AG10803 (cell line): ENCODE results near the gene TCERG1L.

Experiments
- DNase-seq: peaks from one replicate; pipeline ENCODE4 v3.0.0; 2010; ENCODE audit warnings: low read depth
- H3K4me3 ChIP-seq: 2 replicates; pipeline ENCODE4 v1.5.1; 2011; ENCODE audit warnings: mild to moderate bottlenecking, low read length, control low read depth
- TF ChIP-seq, protein P1 (sequence below): conservative IDR thresholded peaks from 2 replicates; pipeline ENCODE4 v1.5.1; 2011; ENCODE audit warnings: mild to moderate bottlenecking, low read length, control low read depth, inconsistent platforms

TCERG1L gene

DNA sequence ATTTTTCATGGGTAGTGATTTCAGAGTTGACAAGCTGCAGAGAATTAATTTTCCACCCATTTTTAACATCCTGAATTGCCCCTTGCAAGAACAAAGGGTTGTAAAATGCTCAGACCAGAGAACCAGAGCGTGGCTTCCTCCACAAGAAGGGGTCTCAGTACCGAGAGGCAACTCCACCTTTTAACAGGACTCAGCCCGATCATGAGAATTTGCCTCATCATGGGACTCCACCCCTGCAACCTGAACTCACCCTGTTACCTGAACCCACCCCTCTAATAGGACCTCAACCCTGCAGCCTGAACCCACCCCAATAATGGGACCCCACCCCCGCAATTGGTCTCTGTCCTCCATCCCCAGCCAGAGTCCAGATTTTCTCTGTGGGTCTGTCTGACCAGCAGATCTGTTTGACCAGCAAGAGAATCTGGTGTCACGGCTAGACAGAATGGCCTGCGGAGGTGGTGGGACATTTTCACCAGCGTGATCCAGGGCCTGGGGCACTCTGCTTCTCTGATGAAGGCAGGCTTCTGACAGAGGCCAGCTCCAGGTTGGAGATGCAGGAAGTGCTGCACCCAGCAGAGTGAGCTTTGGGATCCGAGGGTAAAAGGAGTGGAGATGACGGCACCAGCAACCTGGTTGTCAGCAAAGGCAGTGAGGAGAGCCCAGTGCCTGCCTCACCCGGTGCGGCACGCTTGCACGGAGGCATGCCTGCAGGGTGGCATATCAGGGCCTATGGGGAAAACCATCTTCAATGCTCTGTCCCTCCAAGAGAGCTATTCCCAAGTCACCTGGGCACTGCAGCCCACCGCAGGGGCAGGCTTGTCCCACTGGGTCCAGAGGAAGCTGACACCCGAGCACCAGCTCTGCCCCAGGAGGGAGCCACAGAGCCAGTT is 136.6 kb downstream of the TCERG1L start:
- H3K4me3 ChIP-seq = no peak overlapping the region
- TF ChIP-seq, protein P1, sequence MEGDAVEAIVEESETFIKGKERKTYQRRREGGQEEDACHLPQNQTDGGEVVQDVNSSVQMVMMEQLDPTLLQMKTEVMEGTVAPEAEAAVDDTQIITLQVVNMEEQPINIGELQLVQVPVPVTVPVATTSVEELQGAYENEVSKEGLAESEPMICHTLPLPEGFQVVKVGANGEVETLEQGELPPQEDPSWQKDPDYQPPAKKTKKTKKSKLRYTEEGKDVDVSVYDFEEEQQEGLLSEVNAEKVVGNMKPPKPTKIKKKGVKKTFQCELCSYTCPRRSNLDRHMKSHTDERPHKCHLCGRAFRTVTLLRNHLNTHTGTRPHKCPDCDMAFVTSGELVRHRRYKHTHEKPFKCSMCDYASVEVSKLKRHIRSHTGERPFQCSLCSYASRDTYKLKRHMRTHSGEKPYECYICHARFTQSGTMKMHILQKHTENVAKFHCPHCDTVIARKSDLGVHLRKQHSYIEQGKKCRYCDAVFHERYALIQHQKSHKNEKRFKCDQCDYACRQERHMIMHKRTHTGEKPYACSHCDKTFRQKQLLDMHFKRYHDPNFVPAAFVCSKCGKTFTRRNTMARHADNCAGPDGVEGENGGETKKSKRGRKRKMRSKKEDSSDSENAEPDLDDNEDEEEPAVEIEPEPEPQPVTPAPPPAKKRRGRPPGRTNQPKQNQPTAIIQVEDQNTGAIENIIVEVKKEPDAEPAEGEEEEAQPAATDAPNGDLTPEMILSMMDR = no peak
- DNase-seq = no peak

- TF ChIP-seq, protein P1 = no peak
- DNase-seq = no peak
- H3K4me3 ChIP-seq = no peak overlapping the region
Observed at GRCh38 chr10:131174211-131174565, 137.3 kb downstream of the TCERG1L start.

DNA sequence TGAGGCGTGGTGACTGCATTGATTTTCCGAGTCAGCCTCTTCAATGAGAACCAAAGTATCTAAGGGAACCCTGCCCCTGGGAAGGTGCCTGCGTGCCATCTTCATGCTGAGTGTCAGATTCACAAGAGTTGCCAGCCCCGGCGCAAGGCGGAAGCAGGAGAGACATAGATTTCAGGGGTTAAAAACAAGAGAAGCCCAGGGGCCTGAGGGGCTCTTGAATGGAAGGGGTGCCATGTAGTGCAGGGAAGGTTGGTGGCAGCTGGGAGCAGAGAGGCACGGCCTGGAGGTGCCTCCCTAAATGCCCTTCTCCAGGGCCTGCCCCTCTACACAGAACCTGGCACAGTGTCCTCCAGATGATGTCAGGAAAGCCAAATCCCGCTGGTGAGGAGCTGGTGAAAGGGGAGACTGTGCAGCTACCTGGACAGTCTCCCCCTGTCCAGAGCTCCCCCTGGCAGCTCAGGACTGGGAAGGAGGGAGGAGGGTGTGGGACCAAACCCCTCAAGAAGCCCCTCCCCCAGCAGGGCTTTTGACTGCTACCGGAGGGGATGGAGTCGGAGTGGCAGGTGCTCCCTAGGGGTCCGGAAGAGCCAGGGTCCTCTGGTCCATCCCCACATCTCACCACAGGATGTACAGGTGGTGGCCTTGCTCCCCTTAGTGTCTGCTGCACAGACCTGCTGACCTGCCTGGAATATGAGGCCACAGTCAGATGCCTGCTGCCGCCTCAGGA is 137.9 kb downstream of the TCERG1L start:
- DNase-seq = no peak
- TF ChIP-seq, protein P1 = no peak

GRCh38 chr10:131172433-131172832 is 139.1 kb downstream of the TCERG1L start:
- TF ChIP-seq, protein P1 = no peak
- no peak for DNase-seq

More for the DNA sequence above, 137.9 kb downstream of the TCERG1L start:
- H3K4me3 ChIP-seq = no peak overlapping the region

GRCh38 chr10:131169146-131169545 is 142.4 kb downstream of the TCERG1L start:
- no peak overlapping the region for H3K4me3 ChIP-seq
- TF ChIP-seq, protein P1 = no peak
- DNase-seq = no peak

More at GRCh38 chr10:131172433-131172832, 139.1 kb downstream of the TCERG1L start:
- no peak overlapping the region for H3K4me3 ChIP-seq

DNA sequence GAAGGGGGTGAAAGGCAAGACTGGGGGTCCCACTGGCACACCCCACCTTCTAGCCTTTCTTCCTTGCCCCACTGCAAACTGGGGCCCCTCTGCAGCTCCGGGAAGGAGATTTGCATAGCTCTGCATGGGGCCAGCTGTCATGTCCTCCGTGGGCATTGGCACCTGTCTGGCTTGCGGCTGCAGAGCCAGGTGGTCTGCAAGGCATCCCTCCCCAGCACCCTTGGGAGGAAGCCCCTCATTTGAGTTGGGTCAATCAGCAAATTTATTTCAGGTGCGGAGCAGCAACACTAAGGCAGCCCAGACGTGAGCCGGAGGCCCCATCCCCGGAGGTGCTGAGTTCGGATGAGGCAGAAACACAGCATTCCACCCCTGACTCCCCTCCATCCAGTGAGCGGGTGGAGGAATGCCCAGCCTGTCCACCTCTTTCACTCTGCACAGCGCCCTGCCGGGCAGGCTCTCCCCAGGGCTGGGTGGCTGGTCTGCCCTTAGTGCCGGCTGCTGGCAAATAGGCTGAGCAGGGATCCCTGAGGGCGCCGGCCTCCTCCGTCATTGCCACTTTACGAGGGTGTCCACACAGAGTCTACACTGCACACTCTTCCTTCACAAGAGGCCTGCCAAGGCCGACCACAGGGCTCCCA is 143.2 kb downstream of the TCERG1L start:
- H3K4me3 ChIP-seq = no peak overlapping the region
- TF ChIP-seq, protein P1 = no peak

More for the DNA sequence above, 143.2 kb downstream of the TCERG1L start:
- no peak for DNase-seq
